Immature natural killer cell (primary cell): ENCODE results near the gene BEGAIN. TPM values are rescaled to one million over a fixed set of nuclear protein-coding genes. Genes with fewer than 3 reads are reported as not detected.

Experiments used
- DNase-seq, 3 donors: peaks; one replicate each; pipeline ENCODE4 v3.0.0; 2022; ENCODE audit warnings: mixed read lengths in 1 of 3
- H3K27ac Mint-ChIP-seq, 6 donors: one replicate each; pipeline ENCODE4 v1.8.0; 2020; ENCODE audit warnings: mixed read lengths in 6 of 6, mild to moderate bottlenecking in 5 of 6, inconsistent platforms in 4 of 6, moderate library complexity in 3 of 6
- H3K27me3 Mint-ChIP-seq, 3 donors: one replicate each; pipeline ENCODE4 v1.8.0; 2020 to 2021; ENCODE audit warnings: low read depth in 3 of 3, mild to moderate bottlenecking in 3 of 3, mixed read lengths in 3 of 3, moderate library complexity in 3 of 3, inconsistent platforms in 1 of 3
- H3K36me3 Mint-ChIP-seq, 3 donors: one replicate each; pipeline ENCODE4 v1.8.0; 2020; ENCODE audit warnings: mixed read lengths in 3 of 3, inconsistent platforms in 2 of 3, mild to moderate bottlenecking in 2 of 3
- H3K4me1 Mint-ChIP-seq, 2 donors: one replicate each; pipeline ENCODE4 v1.8.0; 2020; ENCODE audit warnings: inconsistent platforms in 2 of 2, mild to moderate bottlenecking in 2 of 2, mixed read lengths in 2 of 2, moderate library complexity in 1 of 2
- H3K4me3 Mint-ChIP-seq, 5 donors: one replicate each; pipeline ENCODE4 v1.8.0; 2020; ENCODE audit warnings: mild to moderate bottlenecking in 5 of 5, mixed read lengths in 5 of 5, inconsistent platforms in 3 of 5, moderate library complexity in 3 of 5
- H3K9me3 Mint-ChIP-seq, 6 donors: one replicate each; pipeline ENCODE4 v1.8.0; 2020; ENCODE audit warnings: mild to moderate bottlenecking in 6 of 6, mixed read lengths in 6 of 6, inconsistent platforms in 4 of 6, moderate library complexity in 3 of 6
- polyA plus RNA-seq, 3 donors: library from polyadenylated mRNA; unstranded; fragments of 300-500 nt; fragmentation: Illumina TruSeq; gene quantifications; one replicate each; pipeline ENCODE4 v1.2.3, GENCODE V29; 2021

Gene BEGAIN
- polyA plus RNA-seq, 3 donors from 2014 or later, result not detected

DNA sequence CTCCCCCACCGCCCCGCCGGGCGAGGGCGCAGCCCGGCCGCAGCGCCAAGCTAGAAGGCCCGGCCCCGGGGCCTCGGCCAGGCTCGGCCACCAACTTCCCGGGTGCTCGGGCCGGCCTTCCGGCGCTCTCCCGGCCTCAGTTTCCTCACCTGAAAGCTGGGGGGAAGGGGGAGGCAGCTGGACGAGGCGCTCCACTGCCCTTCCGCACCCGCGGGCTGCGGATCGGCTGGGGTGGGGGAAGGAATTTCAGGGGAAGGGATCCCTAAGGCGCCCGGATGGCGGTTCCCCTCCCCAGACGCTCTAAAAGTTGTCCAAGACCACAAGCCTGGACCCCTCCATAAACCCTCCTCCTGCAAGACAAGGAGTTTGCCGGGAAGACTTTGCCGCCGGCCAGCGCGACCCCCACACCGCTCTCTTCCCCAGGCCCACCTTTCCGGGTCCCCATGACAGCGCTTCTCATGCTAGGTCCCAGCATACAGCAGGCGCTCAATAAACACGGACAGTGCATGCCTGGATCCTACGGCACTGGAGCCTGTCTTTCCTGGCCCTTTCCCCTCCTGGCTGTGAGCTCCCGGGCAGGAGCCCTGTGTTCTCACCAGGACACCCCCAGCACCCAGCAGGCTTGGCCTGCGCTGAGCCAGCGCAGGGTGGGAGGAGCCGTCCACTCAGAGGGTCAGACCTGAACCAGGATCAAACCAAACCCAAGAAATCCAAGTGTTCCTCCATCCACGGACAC is 18.1 kb downstream of the BEGAIN start:
- H3K9me3 Mint-ChIP-seq, result peaks cover 0 to 1% (median 0%) of the 10 kb centered on the region in 6 donors
- peaks cover 5 to 13% (median 9%) of the 10 kb centered on the region in 3 donors for H3K27me3 Mint-ChIP-seq
- no peaks in the 10 kb centered on the region for H3K36me3 Mint-ChIP-seq
- H3K27ac Mint-ChIP-seq, result no peak overlapping the region
- H3K4me1 Mint-ChIP-seq, result peaks cover 0 to 7% of the 10 kb centered on the region in 2 donors
- peak overlapping the region in 2 of 5 donors; percentile 6 to 10 for H3K4me3 Mint-ChIP-seq
- no peak for DNase-seq

DNA sequence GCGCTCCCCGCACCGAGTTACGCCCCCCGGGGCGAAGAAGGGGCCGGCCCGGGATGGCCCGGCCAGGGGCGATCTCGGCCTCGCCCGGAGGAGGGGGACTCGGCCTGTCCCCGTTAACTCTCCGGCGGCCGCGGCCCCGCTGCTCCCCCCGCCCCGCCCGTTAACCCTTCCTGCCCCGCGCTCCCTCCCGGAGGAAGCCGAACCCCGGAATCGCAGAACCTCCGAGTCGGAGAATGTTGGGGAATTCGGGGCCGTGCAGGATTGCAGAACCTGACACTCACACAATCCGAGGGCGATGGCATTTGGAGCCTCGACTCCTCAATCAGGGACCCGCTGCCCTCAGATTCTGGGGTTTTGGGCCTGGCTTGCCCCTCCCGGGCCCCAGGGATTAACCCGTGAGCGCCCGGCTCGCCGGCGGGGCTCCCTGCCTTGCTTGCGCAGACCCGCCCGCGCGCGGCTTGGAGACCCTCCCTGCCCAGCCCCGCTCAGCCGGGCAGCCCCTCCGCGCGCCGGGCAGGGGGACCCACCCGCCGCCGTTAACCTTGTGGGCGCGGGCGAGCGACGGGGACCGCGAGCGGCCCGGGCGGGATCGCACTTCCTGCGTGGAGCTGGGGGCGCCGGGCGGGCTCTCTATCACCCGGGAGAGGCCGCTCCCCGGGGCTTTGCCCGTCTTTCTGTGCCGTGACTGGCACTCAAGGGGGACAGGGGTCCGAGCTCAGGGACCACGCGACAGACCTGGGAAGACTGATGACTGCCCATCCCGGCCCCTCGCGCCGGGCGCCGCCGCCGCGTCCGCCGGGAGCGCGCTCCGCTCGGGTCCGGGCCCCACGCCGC is 18.8 kb downstream of the BEGAIN start:
- DNase-seq, result no peak
- no peak overlapping the region for H3K4me3 Mint-ChIP-seq
- peaks cover 0 to 7% of the 10 kb centered on the region in 2 donors for H3K4me1 Mint-ChIP-seq
- peaks cover 8 to 14% (median 12%) of the 10 kb centered on the region in 3 donors for H3K27me3 Mint-ChIP-seq
- no peaks in the 10 kb centered on the region for H3K36me3 Mint-ChIP-seq
- peaks cover 0 to 1% (median 0%) of the 10 kb centered on the region in 6 donors for H3K9me3 Mint-ChIP-seq
- no peak overlapping the region for H3K27ac Mint-ChIP-seq

DNA sequence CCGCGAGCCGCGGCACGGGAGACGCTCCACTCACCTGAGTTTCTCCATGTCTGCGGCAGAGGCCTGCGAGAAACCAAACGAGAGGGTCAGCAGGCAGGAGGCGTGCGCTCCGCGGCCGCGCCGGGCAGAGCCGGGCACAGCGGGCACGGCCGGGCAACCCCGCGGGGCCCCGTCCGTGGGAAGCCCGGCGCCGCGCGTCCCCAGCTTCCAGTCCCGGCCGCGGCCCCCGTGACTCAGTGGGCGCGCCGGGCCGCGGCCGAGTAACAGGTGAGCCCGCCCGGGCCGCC is 19.4 kb downstream of the BEGAIN start:
- H3K4me1 Mint-ChIP-seq, result peaks cover 0 to 6% of the 10 kb centered on the region in 2 donors
- H3K9me3 Mint-ChIP-seq, result peaks cover 0 to 1% (median 0%) of the 10 kb centered on the region in 6 donors
- peaks cover 9 to 14% (median 9%) of the 10 kb centered on the region in 3 donors for H3K27me3 Mint-ChIP-seq
- no peak overlapping the region for H3K27ac Mint-ChIP-seq
- H3K4me3 Mint-ChIP-seq, result no peak overlapping the region
- H3K36me3 Mint-ChIP-seq, result no peaks in the 10 kb centered on the region
- no peak for DNase-seq

DNA sequence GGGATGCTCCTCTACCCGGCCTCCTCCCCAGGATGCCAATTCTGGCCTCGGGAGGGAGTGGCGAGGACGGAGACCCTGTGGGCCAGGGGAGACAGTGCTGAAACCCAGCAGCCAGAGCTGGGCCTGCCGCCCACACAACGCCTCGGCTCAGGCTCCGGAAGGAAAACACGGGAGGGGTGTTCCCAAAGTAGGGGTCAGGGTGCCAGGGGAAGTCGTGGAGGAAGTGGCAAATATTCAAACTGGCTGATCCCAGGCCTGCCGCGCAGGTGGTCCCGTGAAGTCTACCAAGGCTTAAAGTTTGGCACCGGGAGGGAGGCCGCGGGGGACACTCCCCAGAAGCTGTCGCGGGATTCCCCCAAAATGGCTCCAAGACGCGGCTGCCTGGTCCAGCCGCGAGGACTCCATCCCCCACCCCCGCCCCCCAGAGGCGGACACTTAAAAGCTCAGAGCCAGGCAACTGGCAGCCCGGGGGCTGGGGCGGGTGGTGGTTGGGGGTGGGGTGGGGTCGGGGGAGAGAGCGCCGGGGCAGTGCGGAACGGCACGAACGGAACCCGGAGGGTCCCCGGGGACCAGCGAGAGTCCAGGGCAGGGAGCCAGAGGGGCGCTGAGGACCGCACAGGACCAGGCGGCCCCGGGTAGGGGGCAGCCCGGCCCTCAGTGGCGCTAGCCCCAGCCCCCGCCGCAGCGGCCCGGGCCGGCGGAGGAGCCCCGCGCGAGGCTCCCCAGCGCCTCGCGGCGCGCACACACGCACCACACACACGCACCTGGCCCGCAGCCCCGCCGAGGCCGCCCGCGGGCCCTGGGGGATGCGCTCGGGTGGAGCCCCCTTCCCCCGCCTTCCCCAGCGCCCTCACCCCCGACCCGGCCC is 20.0 kb downstream of the BEGAIN start:
- DNase-seq, result no peak
- Mint-ChIP-seq H3K27me3 (peaks cover 8 to 14% (median 8%) of the 10 kb centered on the region in 3 donors), H3K36me3 (no peaks in the 10 kb centered on the region), H3K27ac (no peak overlapping the region), H3K4me1 (peaks cover 0 to 5% of the 10 kb centered on the region in 2 donors), H3K9me3 (peaks cover 0 to 1% (median 0%) of the 10 kb centered on the region in 6 donors), H3K4me3 (peak overlapping the region in 1 of 5 donors; percentile 27)

DNA sequence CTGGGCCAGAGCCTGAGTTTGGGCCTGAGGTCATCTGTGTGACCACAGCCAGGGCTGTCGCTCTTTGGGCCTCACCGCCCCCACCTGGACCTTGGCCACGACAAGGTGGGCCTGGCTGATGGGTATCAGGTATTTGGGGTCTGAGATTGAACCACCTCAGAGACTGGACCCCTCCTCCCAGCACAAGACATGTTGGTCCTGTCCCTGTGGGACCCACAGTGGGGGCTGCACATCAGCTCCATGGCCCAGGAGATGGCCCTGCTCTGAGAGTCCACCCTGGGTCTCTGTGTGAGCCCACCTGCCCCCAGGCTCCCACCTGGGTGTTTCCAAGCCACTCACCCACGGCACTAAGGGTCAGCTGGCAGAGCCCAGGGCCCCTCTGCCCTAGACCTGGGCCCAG is 20.6 kb downstream of the BEGAIN start:
- Mint-ChIP-seq H3K4me3 (no peak overlapping the region), H3K27ac (no peak overlapping the region), H3K9me3 (peaks cover 0 to 1% (median 0%) of the 10 kb centered on the region in 6 donors), H3K4me1 (peaks cover 0 to 5% of the 10 kb centered on the region in 2 donors), H3K27me3 (peaks cover 8 to 9% (median 8%) of the 10 kb centered on the region in 3 donors), H3K36me3 (no peaks in the 10 kb centered on the region)
- no peak for DNase-seq

DNA sequence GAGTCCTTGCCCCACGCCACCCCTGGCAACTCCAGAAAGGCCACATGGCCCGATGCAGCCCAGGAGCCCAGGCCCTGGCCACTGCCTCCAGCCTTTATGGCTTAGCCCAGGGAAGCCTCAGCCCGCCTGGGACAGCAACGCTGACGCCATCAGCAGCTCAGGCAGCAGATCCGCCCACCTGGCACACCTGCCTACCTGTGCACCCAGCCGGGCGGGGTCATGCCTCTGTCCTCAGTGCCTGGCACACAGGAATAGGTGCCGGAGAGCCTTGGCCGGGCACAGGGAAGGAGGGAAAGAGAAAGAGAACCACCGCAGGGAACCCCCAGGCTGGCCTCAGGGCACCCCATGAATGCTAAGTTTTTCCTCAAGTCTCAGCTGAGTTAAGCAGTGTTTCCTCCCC is 21.1 kb downstream of the BEGAIN start:
- no peak for DNase-seq
- H3K4me1 Mint-ChIP-seq, result peaks cover 0 to 5% of the 10 kb centered on the region in 2 donors
- H3K9me3 Mint-ChIP-seq, result peaks cover 0 to 1% (median 0%) of the 10 kb centered on the region in 6 donors
- H3K36me3 Mint-ChIP-seq, result no peaks in the 10 kb centered on the region
- peaks cover 8 to 11% (median 8%) of the 10 kb centered on the region in 3 donors for H3K27me3 Mint-ChIP-seq
- no peak overlapping the region for H3K27ac Mint-ChIP-seq
- H3K4me3 Mint-ChIP-seq, result peak overlapping the region in 1 of 5 donors; percentile 57

DNA sequence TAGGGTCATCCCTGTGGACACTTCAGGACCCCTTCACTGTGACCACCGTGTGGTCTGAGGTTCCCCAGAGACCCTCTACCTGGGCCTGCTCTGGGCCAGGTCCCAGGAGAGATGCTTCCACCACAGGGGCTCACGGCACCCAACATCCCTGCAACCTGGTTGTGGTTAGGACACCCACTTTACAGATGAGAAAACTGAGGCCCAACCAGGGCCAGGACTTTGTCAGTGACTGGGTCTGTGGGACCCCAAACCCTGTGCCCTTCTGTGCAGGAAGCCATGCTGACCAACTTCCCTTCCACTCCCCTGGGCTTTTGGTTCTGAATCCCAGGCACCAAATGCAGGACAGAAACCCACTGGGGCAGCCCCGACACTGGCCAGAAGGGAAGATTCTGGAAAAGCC is 21.6 kb downstream of the BEGAIN start:
- Mint-ChIP-seq H3K36me3 (no peaks in the 10 kb centered on the region), H3K27ac (no peak overlapping the region), H3K27me3 (peaks cover 7 to 10% (median 8%) of the 10 kb centered on the region in 3 donors), H3K4me3 (no peak overlapping the region), H3K9me3 (no peaks in the 10 kb centered on the region), H3K4me1 (peaks cover 0 to 5% of the 10 kb centered on the region in 2 donors)
- DNase-seq, result no peak

DNA sequence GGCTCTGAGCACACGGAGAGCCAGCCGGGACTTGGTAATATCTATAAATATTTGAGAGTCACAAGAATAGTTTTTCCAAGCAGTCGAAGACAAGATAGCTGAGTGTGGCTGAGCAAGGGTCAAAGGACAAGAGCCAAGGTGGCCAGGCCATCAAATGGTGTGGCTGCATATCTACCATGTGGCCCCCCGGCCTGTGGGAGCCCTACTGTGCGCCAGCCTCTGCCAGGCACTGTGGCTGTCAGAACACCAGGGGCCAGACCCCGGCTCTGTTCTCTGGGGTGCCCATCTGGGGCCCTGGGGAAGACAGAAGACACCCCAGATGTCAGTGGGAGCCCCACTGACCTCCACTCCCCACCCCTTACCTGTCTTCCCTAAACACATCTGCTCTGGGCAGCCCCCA is 22.7 kb downstream of the BEGAIN start:
- H3K27me3 Mint-ChIP-seq, result peaks cover 4 to 10% (median 4%) of the 10 kb centered on the region in 3 donors
- no peak overlapping the region for H3K4me3 Mint-ChIP-seq
- peaks cover 0 to 5% of the 10 kb centered on the region in 2 donors for H3K4me1 Mint-ChIP-seq
- H3K36me3 Mint-ChIP-seq, result no peaks in the 10 kb centered on the region
- no peaks in the 10 kb centered on the region for H3K9me3 Mint-ChIP-seq
- no peak overlapping the region for H3K27ac Mint-ChIP-seq
- DNase-seq, result no peak

DNA sequence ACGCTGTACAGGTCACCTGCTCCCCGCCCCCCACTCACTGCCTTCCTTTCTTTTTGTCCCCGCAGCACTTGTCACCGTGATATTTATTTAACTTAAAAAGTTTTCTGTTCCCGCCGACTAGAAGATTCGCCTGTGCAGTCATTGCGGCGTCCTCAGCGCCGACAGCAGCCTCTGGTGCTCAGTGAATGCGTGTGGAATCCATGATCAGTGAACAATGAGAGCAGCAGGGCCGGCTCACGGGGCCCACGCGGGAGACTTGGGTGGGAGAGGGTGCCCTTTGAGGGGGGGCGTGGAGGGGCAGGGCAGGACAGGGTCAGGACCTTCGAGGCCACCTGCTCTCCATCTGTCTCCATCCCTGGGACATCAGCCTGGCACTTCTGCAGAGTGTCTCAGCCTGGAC is 24.5 kb downstream of the BEGAIN start:
- no peak overlapping the region for H3K4me3 Mint-ChIP-seq
- peaks cover 1 to 10% (median 6%) of the 10 kb centered on the region in 3 donors for H3K27me3 Mint-ChIP-seq
- H3K9me3 Mint-ChIP-seq, result no peaks in the 10 kb centered on the region
- H3K27ac Mint-ChIP-seq, result no peak overlapping the region
- no peaks in the 10 kb centered on the region for H3K36me3 Mint-ChIP-seq
- peaks cover 0 to 3% of the 10 kb centered on the region in 2 donors for H3K4me1 Mint-ChIP-seq
- no peak for DNase-seq

DNA sequence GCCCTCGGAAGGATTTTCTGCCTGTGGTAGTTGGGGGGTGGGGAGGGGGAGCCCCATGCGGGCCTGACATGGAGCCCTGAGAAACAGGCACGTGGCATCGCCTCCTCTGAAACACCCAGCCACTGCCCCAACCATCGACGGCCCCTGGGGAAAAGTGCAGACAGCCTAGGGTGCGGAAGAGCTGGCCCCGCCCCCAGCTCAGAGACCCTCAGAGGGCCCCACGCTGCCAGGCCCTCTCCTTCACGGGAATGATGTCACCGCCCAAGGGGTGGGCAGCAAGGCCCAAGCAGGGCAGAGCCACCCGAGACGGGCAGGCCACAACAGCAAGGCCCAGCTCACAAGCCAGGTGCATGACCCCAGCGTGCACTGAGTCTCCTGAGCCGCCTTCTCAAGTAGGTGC is 26.2 kb downstream of the BEGAIN start:
- Mint-ChIP-seq H3K36me3 (no peaks in the 10 kb centered on the region), H3K27ac (no peak overlapping the region), H3K4me1 (peaks cover 0 to under 1% of the 10 kb centered on the region in 2 donors), H3K9me3 (no peaks in the 10 kb centered on the region), H3K4me3 (no peak overlapping the region), H3K27me3 (peaks cover 1 to 10% (median 9%) of the 10 kb centered on the region in 3 donors)
- DNase-seq, result no peak

DNA sequence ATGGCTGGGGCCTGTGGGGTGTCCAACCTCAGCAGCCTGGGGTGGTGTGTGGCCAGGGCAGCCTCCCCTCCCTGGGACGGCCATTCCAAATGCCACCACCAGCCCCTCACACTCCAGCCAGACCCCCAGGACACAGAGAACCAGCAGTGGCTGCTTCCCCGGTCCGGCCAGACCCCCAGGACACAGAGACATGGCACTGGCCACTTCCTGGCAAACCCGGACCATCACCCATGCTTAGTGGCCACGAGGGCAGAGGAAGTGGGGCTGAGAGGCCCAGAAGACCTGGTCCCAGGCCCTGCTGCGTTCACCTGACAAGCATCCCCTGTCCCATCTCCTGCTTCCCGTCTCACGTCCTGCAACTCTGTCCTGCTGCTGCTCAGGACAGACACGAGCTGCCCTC is 26.7 kb downstream of the BEGAIN start:
- no peak for DNase-seq
- no peak overlapping the region for H3K4me3 Mint-ChIP-seq
- no peaks in the 10 kb centered on the region for H3K36me3 Mint-ChIP-seq
- H3K9me3 Mint-ChIP-seq, result no peaks in the 10 kb centered on the region
- peaks cover 1 to 10% (median 9%) of the 10 kb centered on the region in 3 donors for H3K27me3 Mint-ChIP-seq
- H3K4me1 Mint-ChIP-seq, result no peaks in the 10 kb centered on the region
- H3K27ac Mint-ChIP-seq, result no peak overlapping the region

DNA sequence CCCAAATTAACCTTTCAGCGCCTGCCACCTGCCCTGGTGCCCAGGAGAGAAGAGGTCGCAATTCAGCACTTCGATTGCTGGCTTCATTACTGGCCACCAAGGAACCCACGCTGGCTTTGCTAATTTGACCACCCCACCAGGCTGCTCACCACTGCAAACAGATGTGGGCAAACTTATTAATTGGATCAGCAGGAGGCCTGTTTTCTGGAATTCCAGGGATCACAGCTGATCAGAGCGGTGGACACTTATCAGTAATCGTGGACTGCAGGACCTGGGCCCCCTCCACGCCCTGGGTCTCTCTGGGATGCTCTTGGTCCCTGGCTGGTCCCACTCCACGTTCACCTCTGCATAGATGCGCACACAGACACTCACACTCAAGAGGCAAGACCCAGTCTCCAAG is 27.8 kb downstream of the BEGAIN start:
- Mint-ChIP-seq H3K4me3 (no peak overlapping the region), H3K27me3 (peaks cover 1 to 13% (median 8%) of the 10 kb centered on the region in 3 donors), H3K36me3 (no peaks in the 10 kb centered on the region), H3K27ac (no peak overlapping the region), H3K9me3 (no peaks in the 10 kb centered on the region), H3K4me1 (no peaks in the 10 kb centered on the region)
- no peak for DNase-seq

DNA sequence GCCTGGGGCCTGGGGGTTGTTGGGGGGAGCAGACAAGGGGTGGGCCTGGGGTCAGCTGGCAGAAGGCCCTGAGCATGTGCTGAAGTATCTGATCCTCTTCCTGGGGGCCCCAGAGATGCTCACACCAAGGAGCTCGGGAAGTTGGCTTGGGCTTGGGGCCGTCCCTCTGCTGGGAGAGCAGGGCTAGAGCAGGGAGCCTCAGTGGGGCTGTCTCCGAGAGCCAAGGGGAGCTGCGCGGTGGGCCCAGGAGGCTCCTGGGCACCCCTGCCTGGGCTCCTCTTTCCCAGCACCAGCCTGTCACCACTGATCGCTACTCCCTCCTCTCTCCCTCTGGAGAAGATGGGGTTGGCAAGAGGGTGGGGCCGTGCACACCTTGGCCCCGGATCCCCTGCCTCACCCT is 28.3 kb downstream of the BEGAIN start:
- no peaks in the 10 kb centered on the region for H3K9me3 Mint-ChIP-seq

More for the DNA sequence above, 28.3 kb downstream of the BEGAIN start:
- H3K27ac Mint-ChIP-seq, result no peak overlapping the region
- no peaks in the 10 kb centered on the region for H3K4me1 Mint-ChIP-seq
- H3K27me3 Mint-ChIP-seq, result peaks cover 1 to 12% (median 8%) of the 10 kb centered on the region in 3 donors
- no peak overlapping the region for H3K4me3 Mint-ChIP-seq
- DNase-seq, result no peak
- no peaks in the 10 kb centered on the region for H3K36me3 Mint-ChIP-seq
